Iris pigment epithelial cell (primary cell): Measurements from ENCODE around the gene GET4.

Experiments
- DNase-seq: peaks from one replicate; pipeline ENCODE4 v3.0.0-alpha.2; 2011; ENCODE audit warnings: low read depth

GET4 gene, protein sequence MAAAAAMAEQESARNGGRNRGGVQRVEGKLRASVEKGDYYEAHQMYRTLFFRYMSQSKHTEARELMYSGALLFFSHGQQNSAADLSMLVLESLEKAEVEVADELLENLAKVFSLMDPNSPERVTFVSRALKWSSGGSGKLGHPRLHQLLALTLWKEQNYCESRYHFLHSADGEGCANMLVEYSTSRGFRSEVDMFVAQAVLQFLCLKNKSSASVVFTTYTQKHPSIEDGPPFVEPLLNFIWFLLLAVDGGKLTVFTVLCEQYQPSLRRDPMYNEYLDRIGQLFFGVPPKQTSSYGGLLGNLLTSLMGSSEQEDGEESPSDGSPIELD

DNA sequence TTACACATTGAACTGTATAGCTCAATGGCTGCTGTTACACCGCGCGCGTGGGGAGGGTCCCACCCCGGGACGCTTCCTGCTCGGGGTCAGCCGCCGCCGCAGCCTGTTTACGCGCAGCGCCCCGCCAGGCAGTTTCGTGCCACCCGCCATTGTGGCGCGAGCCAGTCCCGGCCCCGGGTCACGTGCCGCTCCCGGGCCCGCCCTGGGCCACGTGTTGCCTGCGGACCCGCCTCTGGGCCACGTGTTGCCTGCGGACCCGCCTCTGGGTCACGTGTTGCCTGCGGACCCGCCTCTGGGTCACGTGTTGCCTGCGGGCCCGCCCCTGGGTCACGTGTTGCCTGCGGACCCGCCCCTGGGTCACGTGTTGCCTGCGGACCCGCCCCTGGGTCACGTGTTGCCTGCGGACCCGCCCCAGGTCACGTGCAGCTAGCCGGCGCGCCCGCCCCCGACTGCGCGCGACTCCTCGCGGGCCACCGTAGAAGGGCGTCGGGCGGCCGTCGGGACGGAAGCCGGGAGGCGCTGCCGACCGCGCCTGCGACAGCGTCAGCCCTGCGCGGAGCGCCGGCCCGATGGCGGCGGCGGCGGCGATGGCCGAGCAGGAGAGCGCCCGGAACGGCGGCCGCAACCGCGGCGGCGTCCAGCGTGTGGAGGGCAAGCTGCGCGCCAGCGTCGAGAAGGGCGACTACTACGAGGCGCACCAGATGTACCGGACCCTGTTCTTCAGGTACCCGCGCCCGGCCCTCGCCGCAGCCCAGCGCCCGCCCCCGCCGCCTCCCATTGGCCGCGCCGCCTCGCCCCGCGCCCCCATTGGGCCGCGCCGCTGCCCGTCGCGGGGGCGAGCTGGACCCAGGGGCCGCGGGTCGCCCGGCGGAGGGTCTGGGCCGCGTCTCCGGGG, at the start of gene GET4:
Gene GET4, plus strand, starts transcription at position 478 of the 895 bp plus-strand sequence. Its CDS starts 92 bp downstream, at position 570.
- DNase-seq: peak; percentile 97

DNA sequence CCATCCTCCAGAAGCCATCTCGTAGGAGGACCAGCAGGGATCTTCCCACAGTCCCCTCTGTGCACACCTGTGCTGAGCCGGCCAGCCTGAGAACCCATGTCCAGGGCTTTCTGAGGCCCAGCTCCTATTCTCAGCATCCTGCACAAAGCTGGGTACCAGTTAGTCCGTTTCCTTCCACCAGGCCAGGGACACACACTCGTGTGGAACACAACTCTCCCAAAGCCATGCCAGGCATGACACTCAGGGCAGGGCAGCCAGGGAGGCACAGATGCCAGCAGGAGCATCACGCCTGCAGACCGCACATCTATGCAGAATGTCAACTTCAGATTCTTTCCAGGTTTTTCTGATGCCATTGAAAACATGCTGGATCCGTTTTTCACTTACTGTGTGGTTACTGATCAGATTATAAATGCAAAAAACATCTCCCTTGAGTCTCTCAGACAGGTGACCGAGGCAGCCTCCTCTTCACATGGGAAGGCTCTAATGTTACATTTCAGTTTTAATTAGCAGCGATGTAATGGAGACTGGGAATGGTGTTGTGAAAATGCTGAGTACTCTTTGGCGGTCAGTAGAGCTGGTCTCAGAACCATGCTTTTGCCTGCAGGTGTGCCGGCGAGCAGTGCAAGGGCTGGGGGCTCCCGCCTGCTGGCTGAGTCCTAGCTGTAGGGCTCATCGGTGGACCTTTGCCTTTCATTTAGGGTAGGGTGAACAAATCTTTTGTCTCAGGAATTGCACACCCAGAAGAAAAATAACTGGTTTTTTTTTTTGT, 47.4 kb upstream of the GET4 start:
- no peak for DNase-seq

DNA sequence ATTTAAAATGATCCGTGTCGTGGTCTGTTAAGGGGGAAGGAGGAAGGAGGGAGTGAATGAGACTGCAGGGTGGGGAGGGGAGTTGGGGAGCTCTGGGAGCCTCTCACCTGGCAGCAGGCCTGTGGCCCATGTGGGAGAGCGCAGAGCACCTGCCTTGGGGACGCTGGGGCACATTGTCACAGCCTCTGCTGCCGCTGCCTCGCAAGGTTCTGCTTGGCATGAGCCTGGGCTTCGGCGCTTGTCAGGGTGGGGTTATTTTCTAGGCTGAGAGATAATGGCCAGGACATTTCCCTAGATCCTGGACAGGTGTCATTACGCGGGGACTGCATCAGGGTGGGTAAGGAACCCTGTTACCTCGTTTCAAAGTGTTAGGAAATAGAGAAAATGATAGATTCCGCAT, 46.3 kb upstream of the GET4 start:
- DNase-seq: no peak

DNA sequence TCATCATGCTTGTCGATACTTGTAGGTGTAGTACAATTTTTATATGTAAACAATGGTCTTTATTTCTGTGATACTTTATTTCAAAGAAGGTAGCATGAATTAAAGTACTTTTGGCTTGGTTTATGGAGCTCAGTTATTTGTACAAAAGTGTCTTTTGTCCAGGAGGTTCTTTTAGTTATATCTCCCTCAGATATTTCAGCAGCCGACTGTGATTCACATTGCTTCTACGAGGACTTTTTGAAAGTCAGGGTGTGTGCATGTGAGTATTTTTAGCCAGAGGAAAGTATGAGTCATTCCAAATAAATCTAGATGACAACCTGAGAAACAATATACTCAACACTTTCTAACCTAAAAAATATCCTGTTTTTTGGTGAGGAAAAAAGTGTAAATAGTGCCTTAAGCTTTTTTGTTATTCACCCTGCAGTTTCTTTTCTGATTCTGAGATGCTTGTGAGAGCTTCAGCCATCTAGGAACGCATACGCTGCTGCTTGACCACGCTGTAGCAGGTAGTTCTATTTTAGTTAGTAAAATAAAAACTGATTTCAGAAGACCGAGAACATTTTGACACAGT, 44.7 kb upstream of the GET4 start:
- DNase-seq: peak; percentile 91

DNA sequence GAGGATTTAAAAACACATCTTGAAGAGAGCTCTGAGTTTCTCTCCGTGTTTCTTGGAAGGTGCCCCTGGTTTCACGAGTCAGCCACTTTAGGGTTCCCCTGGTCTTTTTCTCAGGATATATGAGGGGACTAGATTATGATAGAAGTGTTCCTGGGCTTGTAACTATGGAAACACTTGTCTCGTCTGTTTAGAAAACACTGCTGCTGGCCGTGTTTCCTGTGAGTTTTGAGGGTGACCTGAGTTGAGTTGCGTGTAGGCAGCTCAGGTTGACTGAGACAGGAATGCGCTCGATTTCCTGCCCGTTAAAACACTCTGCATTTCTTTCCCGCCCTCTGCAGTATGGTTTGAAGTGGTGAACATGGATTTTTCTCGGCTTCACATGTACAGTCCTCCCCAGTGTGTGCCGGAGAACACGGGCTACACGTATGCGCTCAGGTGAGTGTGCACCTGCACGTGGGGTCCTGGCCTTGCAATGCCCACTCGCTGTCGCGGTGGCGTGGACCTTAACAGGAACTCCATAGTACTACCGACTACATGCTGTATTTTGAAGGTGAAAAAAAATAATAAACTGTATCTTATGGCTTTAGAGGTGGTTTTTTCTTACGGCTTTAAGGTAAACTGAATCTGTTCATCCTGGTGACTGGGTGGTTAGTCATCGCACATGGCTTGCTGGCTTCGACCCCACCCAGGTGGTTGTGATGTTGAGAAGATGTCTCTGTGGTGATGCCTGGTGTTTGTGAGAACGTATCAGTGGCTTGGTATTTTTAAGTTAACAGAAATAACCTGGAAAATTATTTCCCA, 44.0 kb upstream of the GET4 start, which contains the start of gene SUN1:
Gene SUN1, plus strand, starts transcription at position 310 of the 801 bp plus-strand sequence. Its CDS starts 49 bp downstream, at position 359.
- peak; percentile 81 for DNase-seq

DNA sequence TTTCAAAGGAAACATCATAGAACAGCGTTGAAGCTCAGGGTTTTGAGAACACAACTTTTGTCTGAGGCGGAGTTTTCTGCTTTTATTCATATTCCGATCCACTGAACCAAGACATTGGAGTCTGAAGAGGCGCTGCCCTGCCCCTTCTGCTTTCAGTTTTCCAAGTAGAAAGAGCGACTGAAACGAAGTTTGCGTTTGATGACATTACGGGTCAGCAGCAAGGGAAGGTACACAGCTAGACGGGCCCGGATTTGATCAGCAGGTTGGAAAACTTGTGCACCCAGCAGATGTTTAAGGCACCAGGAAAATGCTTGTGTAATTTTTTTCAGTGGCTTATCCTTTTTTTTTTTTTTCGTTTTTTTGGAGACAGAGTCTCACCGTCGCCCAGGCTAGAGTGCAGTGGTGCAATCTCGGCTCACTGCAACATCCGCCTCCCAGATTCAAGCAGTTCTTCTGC, 43.4 kb upstream of the GET4 start:
- DNase-seq: no peak

DNA sequence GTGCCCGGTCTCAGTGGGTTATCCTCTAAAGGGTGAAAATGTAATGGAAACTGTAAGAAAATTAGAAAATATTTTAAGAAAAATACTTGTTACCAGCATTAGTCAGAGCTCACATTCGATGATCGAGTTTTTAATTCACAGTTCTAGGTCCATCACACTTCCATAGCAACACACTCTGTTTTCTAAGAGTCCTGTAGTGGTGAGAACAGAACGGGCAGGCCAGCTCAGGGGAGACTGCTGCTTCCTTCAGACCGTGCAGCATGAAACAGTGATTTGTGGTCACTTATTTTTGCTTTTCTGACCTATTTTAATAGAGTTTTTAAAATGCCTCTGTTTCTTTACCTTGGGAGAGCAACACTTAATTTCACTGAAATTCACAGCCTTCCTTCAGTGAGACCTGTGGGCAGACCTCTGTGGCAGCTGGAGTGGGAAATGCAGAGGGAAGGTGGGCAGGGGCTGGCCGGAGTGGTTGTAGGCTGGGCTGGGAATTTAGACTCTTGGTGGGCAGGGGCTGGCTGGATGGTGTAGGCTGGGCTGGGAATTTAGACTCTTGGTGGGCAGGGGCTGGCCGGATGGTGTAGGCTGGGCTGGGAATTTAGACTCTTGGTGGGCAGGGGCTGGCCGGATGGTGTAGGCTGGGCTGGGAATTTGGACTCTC, 42.6 kb upstream of the GET4 start:
- no peak for DNase-seq

DNA sequence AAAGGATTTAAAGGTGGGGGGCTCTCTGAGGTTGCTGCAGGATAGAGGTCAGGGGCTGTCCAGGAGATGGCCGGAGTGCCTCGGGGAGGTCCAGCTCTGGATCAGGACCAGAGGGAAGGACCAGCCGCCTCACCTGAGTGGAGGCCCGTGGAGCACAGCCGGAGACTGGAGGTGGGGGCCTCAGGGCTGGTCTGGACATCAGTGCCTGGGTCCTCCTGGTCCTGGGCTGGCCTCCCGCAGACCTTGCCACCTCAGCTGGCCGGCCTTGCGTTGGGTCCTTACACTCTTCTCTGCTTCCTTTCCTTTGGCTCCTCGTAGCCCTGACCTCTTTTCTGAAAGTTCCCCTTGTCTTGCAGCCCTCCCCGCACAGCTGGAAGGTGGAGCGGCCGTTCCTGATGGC, 42.1 kb upstream of the GET4 start:
- no peak for DNase-seq

DNA sequence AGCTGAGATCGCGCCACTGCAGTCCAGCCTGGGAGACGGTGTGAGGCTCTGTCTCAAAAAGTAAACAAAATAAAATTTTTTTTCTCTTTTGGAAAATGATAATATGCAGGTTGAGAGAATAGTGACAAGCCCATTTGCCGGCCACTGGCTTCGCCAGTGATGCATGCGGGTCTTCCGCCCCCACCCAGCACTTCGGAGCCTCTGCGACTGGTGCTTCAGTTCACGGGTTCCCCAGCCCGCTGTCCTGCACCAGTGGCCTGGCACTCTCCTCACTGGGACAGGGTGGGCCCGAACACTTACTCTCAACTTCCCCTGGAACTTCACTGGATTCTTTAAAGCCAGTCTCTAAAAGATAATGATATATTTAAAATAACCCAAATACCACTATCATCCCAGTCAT, 41.3 kb upstream of the GET4 start:
- DNase-seq: no peak

DNA sequence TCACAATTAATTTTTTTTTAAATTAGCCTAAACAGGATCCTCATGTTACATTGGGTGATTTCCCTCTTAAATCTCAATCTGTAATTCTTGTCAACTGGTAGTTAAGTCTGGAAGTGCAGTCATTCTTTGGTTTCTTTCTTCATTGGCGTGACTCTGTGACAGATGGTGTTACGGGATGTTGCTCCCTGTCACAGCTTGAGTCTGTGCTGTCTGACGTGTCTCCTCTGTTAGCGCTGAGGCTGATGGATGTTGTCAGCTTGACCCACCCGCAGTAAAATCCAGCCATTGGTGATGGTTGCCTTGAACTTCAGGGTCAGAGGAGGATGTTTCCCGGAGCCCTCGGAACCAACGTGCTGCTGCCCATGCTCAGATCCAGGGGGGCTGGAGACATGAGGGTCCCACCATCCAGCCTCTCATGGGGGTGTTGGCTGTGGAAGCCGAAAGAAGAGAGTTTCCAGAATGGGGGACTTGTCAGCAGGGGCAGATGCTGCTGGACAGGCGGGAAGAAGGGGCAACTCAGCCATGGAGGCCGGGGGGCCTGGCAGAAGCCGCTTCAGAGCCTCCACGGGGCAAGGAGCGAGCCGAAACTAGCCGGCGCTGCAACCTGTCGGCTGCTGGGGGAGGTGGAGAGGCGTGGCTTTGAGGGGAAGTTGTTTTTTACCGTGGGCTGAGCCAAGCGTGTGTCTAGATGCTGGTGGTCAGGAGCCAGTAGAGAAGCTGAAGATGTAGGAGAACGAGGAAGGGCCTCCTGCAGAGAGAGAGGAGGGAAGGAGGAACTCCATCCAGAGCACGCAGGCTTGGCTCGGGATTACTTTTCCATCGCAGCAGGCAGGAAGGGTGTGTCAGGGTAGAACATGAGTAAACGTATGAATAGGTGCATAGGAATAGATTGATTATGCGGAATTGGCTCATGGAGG, 40.6 kb upstream of the GET4 start:
- no peak for DNase-seq

DNA sequence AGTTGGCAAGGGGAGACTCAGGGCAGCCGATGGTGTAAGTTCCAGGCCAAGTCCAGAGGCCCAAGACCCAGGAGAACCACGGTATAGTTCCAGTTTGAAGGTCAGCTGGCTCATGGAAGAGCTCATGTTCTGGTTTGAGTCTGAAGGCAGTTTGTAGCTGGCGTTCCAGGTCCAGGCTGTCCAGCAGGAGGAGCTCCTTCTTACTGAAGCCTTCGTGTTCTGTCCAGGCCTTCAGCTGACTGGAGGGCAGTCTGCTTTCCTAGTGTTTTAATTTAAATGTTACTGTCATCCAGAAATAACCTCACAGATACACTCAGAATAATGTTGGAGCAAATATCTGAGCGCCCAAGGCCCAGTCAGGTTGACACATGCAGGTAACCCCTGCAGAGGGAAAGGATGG, 39.9 kb upstream of the GET4 start:
- peak; percentile 75 for DNase-seq

DNA sequence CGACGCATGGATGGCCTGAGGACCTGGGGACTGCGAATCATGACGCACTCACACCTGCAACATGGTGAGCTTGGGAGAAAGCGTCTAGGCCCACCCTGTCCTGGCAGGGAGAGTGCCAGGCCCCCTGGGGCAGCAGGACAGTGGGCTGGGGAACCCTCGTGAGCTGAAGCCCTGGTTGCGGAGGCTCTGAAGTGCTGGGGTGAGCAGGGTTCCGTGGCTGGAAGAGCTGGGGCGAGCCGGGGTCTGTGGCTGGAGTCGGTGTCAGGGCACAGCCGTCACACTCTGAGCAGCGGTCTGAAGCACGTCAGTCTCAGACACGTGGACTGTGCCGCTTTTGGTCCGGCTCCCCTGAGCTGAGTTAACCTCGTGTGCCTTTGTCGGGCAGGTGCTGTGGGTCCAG, 39.4 kb upstream of the GET4 start:
- DNase-seq: no peak

DNA sequence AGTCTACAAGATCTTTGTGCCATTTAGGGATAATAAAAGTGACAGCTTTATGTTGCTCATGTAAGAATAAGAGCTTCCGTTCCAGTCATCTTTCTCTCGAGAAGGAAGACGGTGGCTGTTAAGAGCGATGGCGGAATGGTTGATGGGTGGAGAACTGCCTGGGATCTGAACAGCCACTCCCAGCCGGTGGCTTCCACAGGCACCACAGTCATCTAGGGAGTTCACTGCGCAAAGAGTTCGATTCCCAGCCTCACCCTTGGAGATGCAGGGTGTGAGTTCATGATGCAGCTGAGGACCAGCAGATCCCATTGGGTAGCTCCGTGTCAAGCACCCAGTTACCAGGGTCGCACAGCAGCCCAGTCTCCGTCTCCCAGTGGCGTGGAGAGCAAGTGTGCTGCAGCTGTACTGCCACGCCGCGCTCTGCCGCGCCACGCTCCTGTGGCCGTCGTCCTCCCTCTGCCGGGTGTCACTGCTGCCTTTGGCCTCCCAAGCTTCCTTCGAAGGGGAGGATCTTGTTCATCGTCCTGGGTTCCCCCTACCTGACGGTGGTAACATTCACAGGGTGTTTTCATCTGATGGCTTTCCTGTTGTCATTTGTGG, 36.3 kb upstream of the GET4 start:
- DNase-seq: no peak

DNA sequence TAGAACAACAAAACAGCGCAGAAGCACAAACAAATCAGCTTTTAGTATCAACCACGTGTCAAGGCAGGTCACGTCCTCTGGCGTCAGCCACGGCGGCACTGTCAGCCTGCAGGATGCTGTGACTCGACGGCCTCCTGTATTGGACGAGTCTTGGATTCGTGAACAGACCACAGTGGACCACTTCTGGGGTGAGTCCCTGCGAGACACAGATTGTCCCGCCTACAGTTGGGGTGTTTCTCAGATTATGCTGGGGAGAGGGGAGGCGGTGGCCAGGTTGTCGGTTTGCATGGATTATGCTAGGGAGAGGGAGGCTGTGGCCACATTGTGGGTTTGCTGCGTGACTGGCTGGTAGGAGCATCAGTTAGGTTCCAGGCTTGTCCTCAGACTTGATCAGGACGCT, 34.4 kb upstream of the GET4 start:
- DNase-seq: no peak

DNA sequence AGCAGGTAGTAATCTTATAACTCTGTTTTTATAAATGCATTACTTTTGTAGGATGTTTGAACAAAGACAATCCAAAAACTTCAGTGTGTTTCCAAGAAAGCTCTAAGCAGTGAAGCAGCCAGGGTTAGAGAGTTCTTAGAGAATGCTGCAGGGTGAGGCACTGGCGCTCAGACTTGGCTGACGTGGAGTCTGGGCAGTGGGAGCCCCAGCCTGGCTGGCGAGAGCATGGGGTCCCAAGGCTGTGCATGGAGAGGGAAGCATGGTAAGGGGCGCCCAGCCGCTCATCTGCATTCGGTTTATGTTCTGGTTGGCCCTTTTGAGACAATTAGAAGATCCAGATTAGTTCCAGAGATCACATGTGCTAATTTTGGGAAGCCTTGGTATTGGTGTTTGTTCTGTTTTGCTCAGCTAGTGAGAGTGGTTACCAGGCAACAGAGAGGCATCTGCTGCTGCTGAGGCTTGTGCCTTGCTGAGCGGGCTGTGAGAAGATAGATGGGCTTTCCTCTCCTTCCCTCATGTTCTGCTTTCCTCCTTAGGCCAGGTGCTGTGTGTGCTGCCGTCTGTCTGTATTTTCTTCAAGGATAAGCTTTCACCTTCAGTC, 33.8 kb upstream of the GET4 start:
- DNase-seq: no peak

DNA sequence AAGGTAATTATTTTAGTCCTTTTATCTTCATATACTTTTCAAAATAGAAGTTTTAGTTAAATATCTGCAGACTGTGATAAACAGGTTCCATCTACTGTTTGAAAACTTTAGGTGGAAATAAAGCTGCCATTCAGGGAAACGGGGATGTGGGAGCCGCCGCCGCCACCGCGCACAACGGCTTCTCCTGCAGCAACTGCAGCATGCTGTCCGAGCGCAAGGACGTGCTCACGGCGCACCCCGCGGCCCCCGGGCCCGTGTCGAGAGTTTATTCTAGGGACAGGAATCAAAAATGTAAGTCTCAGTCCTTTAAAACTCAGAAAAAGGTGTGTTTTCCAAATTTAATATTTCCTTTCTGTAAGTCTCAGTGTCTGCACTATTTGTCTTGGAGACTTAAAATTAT, 33.1 kb upstream of the GET4 start:
- DNase-seq: no peak

DNA sequence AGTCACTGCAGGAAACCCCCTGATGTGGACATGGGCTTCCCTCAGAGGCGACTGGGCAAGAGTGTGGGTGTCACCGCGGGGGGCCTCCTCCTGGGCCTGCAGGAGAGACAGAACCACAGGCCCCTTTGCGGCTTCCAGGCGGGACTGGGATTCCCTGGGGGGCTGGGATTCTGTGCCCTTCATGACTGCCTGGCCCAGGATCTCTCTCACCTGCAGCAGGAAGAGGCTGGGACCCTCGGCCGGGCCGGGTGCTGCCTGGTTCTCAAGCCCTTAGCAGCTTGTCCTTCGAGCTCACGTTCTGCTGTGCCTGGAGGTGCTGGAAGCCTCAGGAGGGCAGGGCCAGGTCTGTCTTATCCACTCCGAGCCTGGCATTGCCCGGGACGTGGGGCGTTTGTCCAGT, 32.3 kb upstream of the GET4 start:
- no peak for DNase-seq

DNA sequence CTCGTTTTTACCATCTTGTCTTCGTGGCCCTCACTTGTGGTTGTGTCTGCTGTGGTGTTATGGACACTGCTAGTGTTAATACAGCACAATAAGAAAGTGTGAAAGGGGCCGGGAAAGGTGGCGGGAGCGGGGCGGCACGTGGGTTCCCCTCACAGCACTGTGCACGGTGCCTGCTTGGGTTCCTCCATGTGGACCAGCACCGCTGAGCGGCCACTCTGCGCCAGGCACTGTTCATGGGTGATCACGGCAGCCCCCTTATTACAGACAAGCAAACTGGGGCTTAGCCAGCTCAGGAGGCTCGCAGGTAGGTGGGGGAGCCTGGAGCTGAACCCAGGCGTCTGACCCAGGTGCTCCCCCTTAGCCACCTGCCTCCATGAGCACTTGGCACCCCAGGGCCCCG, 31.8 kb upstream of the GET4 start:
- no peak for DNase-seq

DNA sequence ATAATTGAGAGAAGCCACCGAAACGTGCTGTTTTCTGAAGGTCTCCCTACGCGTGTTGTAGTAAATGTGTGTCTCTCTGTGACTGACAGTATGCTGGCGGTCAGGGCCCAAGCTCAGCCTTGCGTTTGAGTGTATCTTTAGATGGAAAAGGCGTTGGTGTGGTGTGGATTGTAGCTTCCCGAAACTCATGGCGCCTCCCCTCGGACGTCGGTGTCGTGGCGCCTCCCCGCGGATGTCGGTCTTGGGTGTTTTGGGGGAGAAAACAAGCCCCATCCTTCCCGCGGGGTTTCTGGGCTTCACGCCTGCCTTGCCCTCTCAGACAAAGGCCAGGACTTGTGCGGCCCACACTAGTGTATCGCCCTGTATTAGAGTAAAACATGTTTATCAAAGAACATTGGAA, 31.3 kb upstream of the GET4 start:
- no peak for DNase-seq
